Cortex of kidney (tissue), 1 donor: ENCODE results near the gene LIMS1.
"Not testable (repeated sequence)": the region's sequence is repeated elsewhere in the genome, so short reads cannot be mapped to it uniquely, and the experiment has no call there.

Experiments
- DNase-seq: peaks from one replicate; lab custom pipeline; 2025; lab: John Stamatoyannopoulos, UW

LIMS1 gene

DNA sequence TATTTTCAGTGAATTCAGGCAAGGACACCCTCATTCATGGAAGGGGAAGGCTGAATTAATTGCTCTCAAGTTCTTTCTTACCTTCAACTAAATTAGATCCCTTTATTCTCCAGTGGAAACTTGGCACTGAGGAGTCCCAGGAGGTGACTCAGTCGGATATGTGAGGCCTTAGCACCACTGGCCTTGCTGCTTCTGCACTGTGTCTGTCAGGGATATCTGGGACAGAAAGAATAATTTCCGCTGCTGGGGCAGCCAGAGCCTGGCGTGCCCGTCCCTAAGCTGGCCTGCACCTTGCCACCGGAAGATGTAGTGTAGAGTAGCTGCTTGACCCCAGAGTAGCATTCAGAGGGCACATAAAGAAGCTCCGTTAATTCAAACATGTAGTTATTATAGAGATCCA is 53.4 kb downstream of the LIMS1 start:
- no peak for DNase-seq

- DNase-seq = no peak
These were observed 53.9 kb downstream of the LIMS1 start for GRCh38 chr2:108588070-108588668.

DNA sequence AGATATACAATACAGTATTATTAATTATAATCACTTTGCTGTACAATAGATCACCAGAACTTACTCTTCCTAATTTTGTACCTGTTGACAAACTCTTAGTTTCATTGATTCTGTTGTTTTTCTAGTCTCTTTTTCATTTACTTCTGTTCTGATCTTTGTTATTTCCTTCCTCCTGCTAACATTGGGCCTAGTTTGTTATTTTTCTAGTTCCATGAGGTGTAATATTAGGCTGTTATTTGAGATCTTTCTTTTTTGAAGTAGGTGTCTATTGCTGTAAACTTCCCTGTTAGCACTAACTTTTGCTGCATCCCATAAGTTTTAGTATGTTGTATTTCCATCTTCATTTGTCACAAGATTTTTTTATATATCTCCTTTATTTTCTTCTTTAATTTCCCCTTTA is 55.1 kb downstream of the LIMS1 start:
- no peak for DNase-seq

DNA sequence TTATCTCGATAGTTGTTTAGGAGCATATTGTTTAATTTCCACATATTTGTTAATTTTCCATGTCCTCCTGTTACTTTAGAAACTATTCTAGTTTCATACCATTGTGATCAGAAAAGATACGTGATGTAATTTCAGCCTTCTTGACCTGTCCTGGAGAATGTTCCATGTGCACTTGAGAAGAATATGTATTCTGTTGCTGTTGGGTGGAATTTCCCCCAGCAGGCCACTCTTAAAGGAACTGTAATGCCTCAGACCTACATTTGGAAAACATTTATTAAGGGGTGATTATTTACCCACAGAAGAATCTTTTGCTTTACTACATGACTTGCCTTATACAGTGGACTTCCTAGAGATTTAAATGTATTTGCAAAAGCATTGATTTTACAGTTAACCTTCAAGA is 55.5 kb downstream of the LIMS1 start:
- no peak for DNase-seq

- no peak for DNase-seq
These were observed 56.9 kb downstream of the LIMS1 start for GRCh38 chr2:108591163-108591562.

DNA sequence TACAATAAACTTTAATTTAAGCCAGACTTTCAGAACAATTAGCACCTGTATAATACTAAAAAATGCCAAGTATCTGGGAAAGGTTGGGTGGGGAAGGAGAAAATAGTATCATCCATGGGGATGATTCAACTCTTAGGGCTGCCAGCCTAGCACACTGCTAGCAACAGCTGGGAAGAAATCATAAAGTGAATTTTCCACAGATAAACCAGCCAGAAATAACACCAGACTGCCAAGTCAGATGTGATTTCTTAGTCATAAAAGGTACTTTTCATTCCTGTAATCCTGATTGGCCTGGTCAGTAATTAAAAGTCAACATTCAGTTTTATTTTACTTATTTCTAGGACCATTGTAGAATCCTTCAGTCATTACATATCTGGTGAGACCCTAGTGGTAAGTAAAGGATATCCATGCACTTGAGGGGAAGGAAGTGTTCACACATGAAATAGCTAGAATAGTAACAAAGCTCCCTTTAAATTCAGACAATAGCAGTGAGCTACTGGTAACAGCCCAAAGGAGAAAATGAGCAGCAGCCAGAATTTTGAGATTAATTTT is 59.4 kb downstream of the LIMS1 start:
- DNase-seq = no peak

DNA sequence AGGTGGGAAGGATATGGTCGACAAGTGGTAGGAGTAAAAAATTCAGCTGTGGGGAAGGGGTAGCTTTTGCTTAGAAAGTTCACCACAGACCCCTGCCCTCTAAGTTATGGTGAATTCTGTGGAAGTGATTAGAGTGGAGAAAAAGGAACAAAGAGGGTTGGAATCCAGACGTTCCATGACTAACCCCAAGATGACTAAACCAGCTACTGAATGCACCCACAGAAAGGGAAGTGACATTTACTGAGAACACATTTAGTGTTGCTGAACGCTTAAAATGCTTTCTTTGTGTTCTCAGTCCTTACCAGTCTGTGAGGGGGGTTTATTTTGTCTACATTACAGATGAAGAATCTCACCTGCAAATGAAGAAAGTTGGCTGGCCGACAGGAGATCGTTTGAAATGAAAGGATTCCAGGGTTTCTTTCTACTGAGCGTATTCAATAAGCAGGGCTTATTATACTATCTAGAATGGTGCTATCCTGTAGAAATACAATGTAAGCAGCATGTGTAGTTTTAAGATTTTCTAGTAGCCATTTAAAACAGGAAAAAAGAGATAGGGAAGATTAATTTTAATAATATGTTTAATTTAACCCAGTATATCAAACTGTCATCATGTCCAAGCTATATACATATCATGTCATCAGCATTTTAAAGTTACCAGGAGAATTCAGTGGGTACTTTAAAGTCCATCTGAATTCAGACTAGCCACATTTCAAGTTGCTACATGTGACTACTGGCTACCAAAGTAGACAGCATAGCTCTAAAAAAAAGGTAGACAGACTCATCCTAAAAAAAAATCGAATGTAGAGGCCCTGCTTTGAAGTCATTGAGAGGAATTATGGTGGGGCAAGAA is 60.1 kb downstream of the LIMS1 start:
- no peak for DNase-seq

DNA sequence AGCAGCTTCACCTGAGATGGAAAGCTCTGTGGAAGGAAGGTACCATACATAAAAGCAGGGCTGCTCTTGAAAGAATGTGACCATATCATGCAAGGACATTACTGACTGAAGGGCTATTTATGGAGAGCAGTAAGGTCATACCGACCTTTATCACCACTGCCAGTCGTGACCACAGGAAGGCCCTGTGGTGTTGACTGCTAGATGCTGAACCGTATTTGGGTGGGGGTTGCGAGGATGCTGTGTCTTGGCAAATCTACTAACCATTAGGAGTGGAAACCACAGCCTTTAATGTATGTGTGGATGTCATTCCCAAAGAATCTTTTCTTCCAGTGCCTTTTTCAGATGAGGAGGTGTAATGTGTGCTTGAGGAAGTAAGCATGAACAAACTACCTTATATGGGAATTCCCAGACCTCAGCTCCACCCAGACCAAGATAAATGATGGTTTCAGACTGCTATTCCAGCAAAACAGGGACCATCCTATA is 60.8 kb downstream of the LIMS1 start:
- no peak for DNase-seq

GRCh38 chr2:108595771-108596170 is 61.5 kb downstream of the LIMS1 start:
- DNase-seq = not testable (repeated sequence)

- not testable (repeated sequence) for DNase-seq
These were observed 63.0 kb downstream of the LIMS1 start for GRCh38 chr2:108597105-108597744.

DNA sequence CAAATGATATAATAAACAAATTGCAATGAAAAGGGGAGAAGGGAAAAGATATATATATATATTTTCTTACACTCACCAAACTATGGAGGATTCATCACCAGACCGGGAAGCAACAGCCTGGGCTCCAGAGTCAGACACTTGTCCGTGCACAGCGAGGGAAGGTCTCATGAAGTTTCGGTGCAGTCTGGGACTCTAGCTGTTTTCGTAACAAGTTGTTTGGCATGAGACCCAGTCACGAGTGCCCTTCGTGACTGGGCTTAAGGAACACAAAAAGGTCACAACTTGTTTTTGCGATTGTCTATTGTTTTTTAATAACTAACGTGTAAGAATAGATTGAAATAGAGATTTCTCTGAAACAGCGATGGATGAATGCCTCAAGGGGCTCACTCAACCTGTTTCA is 66.9 kb downstream of the LIMS1 start:
- DNase-seq = not testable (repeated sequence)

GRCh38 chr2:108602422-108602821 is 68.2 kb downstream of the LIMS1 start:
- DNase-seq = no peak

GRCh38 chr2:108604196-108604595 is 69.9 kb downstream of the LIMS1 start:
- DNase-seq = no peak

DNA sequence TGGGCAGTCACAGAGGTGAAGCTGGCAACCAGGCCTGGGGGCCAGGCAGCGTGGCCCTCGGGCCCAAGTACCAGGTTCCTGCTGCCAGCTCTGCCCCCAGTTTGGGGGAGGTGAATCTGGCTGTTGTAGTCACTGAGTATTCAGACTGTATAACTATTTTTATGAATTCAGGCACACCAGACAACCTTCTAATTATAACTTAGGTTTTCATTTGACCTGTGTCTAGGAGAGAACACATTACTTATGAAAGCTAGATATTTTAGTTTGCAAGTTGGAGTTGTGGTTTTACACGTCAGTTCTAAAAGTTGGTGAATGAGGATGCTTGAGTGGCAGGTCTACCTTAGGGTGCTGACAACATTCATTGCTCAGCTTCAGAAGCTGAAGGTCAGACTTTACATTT is 71.7 kb downstream of the LIMS1 start:
- no peak for DNase-seq

- DNase-seq = no peak
These were observed 73.5 kb downstream of the LIMS1 start for GRCh38 chr2:108607706-108608301.

DNA sequence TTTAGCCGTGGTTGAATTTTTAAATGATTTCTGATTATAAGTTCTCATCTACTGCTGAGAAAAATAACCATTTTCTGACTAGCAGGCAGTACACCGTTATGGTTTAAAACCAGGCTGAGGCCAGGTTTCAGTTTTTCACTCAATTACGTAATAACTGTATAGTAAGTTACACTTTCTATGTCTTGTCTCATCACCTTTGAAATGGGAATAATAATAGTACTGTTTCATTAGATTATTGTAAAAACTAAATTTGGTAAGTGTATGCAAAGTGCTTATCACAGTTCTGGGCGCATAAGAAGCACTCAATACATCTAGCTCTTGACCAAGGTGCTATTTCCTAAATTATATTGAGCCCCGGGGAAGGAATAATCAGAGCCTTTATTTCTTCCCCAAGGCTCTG is 76.8 kb downstream of the LIMS1 start:
- DNase-seq = no peak

GRCh38 chr2:108612153-108612513 is 77.9 kb downstream of the LIMS1 start:
- no peak for DNase-seq

GRCh38 chr2:108612514-108613183 is 78.4 kb downstream of the LIMS1 start:
- no peak for DNase-seq

DNA sequence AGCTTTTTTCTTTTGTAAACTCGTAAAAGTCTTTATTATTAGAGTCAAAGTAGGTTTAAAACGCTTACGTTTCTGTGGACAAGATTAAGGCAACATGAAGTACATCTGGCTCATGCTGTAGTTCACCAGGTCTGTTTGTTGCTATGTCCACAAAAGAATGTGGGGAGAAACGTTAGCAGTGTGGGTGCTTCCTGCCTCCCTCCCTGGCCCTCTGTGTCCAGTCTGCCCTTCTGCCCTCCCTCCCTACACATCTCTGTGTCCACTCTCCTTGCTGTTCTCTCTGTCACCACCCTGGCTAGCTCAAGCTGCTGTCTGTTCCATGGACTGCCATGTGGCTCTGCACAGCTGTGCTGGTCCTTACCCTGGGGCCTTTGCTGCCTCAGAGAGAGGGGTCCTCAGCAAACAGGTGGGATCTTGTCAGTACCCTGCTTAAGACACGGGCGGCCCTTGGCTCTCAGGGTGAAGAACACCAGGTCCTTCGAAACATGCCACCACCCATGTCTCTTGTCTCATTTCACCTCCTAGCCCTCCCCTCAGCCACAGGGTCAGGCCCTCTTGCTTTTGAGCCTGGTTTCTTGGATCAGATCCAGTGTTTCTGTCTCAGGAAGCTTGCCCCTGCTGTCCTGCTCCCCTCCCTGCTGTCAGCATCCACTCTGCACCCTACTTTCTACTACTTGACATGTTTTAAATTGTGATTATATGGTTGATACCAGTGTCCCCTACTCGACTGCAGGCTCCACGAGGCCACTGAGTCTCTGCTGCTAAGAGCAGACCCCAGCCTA is 79.2 kb downstream of the LIMS1 start:
- no peak for DNase-seq

- no peak for DNase-seq
These were observed 79.8 kb downstream of the LIMS1 start for GRCh38 chr2:108614043-108614545.

- no peak for DNase-seq
These were observed 80.4 kb downstream of the LIMS1 start for GRCh38 chr2:108614659-108615058.
